Left kidney (tissue), 2 donors: Measurements from ENCODE around the gene FAM229A. TPM values are rescaled to one million over a fixed set of nuclear protein-coding genes. Genes with fewer than 3 reads are reported as not detected.

Source experiments
- DNase-seq: peaks from one replicate; pipeline ENCODE4 v3.0.0-alpha.2; 2013
- polyA plus RNA-seq: library from polyadenylated mRNA; unstranded; fragments of 120-200 nt; gene quantifications from one replicate; pipeline ENCODE4 v1.2.1, GENCODE V29; 2013; ENCODE audit not compliant: insufficient read length

FAM229A gene
- polyA plus RNA-seq, 1 donor = 7.8 TPM

DNA sequence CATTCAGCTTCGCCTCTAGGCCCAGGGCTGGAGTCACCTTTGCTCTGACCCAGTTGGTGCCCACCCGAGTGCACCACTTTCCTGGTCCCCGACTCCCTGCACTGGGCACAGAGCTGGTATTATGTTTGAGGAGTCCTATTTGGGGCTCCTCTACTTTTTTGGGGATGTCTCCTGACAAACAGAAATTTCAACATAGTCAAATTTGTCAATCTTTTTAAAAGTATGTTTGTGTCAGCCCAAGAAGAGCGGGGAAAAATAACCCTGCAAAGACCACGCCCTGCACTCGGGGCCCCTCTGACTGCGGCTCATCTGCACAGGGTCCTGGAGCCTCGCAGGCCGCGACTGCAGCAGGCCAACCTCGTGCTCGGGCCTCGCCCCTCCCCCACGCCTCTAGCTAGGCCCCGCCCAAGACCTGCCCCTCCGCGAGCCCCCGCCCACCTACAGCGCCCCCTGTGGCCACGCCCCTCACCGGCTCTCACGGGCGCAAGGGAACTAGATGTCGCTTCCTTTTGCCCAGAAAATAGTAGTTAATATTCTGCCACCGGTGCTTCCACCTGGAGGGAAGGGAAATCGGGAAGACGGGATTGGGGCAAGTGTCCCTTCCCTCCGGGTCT is 11.4 kb downstream of the FAM229A start:
- no peak for DNase-seq

DNA sequence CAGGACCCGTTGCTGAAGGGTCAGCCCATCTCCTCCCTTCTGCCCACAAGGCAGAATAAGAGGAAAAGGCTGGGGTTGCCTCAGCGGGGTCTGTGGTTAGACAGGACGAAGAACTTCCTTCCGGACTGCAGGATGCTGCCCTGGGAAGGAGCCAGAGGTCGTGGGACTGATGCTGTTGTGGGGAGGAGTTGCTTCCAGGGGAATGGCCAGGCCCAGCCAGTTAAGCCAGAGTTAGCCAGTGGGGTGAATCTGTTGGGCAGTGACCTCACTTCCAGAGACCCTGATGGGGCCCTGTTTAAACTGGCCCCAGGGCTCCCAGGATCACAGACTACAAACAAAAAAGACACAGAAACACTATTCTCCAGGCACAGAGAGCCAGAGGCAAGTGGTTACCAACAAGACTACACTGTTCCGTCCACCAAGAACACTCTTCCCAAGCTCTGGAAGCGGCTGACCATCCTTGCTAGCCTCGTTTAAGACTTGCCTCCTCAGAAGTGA is 13.0 kb downstream of the FAM229A start:
- DNase-seq = no peak

DNA sequence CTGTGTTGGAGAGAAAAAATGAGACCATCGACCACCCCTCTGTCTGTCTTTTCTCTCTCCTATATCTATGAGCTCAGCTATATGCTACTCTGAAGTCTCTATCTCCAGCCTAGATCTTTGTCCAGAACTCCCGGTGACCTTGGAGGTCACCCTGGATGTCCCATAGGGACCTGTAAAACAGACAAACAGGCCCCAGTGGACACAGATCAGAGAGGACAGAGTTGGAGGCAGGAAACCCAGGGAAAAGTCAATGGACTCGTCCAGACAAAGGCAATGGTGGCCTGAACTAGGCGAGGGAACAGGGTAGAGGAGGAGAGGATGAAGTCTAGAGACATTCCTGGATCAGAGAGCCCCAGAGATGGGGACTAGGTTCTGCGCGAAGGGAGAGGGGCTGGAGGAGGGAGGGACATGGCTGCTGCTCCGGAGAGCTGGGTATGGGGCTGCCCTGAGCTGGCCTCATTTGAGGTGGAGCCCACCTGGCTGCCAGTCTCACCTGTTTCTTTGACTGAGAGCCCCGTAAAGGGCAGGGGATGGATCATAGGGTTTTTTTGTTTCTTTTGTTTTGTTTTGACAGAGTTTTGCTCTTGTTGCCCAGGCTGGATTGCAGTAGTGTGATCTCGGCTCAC is 15.6 kb downstream of the FAM229A start:
- DNase-seq = no peak

DNA sequence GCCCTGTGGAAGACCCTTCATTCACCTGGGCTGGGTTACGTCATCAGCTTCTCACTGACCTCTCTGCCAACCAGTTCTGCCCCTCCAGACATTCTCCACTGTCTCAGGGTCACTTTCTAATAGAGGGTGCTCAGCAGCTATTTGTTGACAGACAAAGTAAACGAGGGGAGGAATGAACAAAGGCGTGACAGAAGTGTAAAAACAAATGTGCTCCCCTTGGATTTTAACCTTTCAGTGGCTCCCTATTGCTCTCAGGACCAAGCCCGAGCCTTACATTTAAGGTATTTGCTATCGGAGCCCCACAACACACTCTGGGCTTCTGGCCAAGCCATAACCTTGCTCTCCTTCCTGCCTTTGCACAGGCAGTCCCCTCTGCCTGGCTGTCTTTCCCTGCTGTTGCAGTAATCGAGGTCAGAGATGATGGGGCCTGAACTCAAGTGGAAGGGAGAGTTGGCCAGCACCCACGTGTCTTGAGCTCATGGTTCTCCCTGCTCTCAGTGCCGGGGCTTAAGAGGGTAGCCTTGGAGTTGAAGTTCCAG is 16.9 kb downstream of the FAM229A start:
- no peak for DNase-seq

DNA sequence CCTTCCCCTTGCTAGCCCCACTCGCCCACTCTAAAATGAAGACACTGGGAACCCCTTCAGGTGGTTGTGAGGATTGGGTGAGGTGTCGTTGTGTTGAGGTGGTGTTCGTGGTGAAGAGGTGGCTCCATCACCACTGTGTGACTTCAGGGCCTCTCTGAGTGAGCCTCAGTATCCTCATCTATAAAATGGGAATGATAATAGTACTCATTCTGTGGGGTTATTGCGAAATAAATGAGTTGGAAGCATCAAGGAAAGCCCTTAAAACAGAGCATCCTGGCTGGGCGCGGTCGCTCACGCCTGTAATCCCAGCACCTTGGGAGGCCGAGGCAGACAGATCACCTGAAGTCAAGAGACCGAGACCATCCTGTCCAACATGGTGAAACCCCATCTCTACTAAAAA is 19.6 kb downstream of the FAM229A start:
- DNase-seq = no peak

DNA sequence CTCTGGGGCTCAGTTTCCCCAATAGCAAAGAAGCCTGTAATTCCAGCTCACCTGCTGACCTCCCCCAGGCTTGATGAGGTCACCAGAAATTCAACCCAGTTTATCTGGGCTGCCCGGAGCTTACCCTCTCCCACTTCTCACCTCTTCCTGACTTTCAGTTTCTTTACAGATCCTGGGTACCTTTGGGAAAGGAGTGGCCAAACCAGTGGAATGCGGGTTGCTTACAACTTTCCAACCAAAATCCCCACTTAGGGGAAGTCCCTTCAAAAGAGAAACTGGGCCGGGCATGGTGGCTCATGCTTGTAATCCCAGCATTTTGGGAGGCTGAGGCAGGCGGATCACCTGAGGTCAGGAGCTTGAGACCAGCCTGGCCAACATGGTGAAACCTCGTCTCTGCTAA is 20.3 kb downstream of the FAM229A start:
- DNase-seq = no peak

DNA sequence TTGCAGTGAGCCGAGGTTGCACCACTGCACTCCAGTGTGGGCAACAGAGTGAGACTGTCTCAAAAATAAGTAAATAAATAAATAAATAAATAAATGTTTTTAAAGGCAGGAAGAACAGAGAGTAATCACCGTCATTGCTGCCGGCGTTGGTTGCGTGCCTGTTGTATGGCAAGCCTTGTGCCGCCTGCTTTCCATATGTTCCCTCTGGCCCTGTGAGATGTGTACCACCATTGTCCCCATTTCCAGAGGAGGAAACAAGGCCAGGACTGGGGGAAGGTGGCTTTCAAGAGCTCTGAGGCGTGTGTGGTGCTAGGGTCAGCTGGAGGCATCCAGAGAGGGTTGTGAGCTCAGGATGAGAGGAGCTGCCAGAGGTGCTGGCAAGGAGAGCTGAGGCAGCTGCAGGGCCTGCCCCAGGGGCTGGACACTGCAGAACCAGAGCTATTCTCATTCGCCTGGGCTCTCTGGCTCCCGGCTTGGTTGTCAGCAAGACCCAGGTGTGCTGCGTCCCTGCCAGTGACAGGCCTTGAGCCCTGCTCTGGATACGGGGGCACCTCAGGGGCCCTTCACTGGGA is 21.0 kb downstream of the FAM229A start:
- no peak for DNase-seq

DNA sequence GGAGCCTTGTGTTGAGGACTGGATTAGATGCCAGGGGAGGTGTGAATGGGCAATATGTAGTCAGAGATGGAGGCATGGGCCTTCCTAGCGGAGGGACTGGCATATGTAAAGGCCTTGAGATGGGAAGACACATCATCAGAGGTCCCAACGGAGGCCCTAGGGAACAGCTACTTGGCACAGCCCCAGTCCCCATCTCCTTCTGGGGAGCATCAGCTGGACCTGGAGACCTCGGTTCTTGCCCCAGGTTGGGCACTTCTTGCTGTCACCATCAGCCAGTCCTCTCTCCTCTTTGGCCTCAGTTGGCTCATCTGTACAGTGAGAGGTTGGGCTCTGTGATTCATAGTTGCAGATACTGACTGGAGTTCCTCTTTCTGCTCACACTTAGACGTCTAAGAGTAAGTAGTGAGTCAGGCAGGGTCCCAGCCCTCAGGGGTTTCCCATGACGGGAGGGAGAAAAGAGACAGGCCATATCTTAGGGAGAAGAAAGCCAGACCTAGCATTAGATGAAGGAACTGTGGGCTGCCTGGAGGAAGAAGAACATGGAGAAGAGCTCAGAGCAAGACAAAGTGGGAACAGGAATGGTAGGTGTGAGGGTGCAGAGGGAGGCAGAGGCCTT is 22.8 kb downstream of the FAM229A start:
- no peak for DNase-seq

DNA sequence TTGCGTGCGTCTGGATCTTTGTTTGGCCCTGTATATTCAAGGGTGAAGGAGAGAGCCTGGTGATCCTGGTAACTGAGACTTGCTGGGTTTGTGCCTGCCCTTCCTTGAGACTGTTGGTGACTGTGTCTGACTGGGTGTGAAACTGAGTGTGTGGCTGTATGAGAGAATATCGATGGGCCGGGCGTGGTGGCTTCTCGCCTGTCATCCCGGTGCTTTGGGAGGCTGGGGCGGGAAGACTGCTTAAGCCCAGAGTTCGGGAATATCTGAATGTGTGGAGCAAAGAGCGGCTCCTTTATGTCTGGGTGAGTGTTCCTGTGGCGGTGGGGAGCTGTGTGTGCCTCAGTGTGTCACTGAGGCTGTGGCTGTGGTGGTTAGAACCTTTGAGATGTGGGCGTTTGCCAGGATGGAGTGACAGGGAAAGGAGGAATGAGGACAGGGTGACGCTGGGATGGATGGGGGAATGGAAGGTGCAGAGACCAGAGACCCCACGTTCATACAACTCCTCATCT is 23.6 kb downstream of the FAM229A start:
- no peak for DNase-seq

DNA sequence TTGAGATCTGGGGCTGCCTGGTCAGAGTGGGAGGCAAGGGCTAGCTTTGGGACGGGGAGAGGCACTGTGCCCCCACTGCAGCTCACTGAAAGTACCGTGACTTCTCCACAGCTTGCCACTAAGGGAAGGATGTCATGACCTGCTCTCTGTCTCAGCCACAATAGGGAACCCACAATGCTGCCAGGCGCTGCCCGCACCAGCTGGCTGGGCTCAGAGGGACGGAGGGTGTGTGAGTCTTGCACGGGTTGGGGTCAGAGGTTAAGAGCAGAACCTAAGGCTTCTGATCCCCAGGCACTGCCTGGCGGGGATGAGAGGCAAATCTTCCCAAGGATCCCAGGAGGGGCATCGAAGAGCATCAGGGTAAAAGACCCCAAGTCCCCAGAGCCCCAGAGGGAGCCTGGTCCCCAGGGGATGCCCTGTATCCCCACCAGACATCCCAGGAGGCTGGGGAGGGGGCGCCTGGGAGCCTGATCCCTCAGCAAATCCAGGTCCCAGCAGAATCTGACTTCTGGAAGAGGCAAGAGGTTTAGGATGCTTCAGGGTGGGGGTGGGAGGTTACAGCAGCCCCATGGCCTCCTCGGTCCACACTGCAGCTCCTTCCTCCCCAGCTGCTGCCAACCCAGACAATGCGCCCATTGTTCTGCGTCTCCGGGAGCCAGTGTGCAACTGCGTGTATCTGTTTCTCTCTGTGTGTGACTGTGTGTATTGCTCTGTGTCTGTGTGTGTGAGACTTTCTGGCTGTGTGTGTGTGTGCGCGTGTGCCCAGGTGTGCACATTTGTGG is 24.2 kb downstream of the FAM229A start:
- DNase-seq = no peak

DNA sequence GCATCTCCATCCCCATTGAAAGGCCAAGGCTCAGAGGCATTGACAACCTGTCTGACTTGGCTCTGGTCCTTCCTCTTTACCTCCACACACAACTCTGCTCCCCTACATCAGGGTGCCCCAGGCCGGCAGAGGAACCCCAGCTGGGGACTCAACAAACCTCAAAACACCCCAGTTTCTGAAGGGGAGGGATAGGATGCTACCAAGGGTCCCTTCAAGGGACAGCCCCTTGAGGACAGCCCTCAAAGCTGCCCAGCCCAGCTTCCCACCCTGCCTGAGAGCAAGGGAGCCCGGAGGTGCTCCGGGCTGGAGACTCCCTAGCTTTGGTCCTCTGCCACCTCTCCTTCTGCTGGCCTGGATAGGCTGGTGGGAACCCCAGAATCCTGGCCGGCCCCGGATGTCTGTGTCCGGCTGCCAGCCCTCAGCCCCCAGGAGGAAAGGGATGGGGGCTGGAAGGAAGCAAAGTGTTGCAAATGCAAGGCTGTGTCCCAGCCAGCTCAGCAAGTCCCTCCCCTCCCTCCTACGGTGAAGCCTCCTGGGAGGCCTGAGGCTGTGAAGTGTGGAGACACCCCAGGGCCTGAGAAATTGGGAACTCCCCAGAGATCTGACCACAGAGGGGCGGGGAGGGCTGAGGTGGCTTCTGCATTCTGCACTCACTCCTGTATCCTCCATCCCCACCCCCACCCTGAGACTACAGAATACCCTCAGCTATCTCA is 25.2 kb downstream of the FAM229A start:
- DNase-seq = no peak

DNA sequence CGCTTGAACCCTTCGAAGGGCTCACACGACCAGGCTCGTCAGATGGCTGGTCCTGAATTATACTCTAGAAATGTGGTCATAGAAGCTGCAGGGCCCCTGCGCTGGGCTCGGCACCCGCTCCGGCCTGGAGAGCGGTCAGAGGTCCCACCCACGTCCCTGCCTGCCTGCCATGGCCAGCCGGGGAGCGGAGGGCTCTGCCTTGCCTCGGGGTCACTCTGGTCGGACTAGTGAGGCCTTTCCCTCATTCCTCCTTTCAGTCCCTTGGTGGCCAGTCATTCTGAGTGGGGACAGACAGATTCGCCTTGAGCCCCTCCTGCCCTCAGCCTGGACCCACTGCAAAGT is 25.7 kb downstream of the FAM229A start:
- DNase-seq = no peak

DNA sequence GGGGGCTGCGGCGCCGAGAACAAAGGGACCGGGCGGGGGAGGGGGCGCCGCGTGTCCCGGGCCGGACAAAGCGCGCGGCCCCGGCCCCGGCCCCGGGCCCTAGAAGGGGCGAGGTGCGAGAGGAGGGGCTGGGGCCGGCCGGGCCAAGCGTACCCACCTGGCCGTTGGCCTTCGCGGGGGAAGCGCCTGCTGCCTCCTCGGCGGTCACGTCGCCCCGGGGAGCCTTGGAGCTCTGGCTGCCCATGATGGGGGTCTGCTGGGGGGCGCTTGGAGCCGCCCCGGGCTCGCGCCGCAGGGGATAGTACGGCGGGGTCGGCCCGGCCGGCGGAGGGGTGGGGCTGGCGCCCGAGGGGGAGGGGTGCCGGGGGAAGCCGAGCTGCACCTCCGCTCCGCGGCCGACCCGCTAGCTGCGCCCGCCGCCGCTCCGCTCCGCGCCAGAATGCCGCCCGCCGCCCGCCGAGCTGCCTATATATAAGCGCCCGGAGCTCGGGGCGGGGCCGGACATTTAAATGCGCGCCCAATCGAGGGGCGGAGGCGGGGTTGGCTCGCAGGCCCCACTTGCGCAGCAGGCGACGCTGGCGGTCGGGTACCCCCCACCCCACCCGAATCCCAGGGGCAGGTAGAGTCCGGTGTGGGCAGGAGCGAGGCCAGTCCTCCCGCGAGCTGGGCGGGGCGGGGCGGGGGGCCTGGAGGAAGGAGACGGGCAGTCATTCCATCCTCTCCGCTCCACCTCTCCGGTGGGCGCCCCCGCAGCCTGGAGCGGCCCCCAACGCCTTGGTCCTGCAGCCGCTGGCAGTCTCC is 26.3 kb downstream of the FAM229A start, which contains the start of gene MARCKSL1:
TSS of gene MARCKSL1 (minus strand) at position 444 of the 801 bp plus-strand sequence. CDS start at position 244, 200 bp downstream.
- peak; percentile 87 for DNase-seq

DNA sequence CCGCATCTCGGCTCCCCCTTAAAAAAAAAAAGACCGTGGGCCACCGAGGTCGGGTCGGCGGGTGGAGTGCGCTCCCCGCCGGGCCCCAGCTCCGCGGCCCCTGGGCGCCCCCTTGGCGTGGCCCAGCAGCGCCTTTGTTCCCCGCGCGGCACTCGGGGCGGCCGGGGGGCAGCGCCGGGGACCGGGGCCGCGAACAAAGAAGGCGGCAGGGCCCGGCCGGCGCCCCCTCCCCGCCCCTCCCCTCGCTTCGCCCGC is 26.8 kb downstream of the FAM229A start:
- no peak for DNase-seq

DNA sequence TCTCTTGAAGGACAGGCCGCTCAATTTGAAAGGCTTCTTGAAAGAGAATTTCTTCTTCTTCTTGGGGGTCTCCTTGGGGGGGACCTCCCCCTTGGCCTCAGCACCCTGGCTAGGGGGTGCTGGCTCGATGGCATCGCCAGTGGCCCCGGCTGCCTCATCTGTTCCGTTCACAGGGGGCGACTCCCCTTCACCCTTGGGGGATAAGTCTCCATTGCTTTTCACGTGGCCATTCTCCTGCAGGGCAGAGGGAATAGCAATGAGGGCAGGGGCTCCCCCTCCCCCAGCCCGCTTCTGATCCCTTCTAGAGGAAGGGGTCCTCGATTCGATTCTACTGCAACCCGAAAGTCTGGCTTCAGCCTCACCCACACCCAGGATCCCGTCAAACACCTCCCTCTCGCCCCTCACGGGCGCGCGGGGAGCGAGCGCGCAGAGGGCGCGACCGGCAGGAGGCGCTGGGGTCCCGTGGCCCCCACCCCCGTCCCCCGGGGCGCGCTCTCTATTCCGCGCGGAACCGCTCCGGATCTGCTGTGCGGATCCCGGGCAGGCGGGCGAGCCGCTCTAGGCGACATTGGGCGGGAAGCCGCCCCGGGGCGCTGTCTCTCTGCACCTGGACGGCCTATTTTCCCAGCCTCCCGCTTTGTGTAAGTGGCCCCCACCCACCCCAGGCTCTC is 27.3 kb downstream of the FAM229A start:
- DNase-seq = no peak

DNA sequence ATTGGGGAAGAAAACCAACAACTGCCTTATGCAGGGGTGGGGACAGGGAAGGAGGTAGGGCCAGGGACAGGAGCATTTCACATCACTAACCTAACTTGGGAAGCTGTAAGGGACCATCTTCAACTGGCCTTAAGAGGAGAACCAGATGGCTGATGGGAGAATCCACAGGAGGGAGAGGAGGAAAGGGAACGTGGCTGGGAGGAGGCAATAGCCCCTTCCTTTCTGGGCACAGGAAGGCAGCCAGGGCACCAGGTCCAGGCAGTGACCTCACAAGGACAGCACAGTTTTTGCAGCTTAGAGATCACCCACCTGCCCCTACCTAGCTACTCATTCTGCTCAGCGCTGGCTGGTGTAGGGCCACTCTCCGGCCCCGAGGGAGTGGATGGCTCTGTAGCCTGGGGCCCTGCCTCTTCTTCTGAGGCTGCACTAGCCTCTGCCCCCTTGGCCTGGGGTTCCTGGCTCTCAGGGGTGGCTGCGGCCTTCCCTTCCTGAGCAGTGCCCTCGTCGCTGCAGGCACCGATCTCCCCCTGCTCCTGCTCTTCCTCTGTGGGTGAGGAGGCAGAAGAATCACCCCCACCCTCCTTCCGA is 27.9 kb downstream of the FAM229A start:
- no peak for DNase-seq

DNA sequence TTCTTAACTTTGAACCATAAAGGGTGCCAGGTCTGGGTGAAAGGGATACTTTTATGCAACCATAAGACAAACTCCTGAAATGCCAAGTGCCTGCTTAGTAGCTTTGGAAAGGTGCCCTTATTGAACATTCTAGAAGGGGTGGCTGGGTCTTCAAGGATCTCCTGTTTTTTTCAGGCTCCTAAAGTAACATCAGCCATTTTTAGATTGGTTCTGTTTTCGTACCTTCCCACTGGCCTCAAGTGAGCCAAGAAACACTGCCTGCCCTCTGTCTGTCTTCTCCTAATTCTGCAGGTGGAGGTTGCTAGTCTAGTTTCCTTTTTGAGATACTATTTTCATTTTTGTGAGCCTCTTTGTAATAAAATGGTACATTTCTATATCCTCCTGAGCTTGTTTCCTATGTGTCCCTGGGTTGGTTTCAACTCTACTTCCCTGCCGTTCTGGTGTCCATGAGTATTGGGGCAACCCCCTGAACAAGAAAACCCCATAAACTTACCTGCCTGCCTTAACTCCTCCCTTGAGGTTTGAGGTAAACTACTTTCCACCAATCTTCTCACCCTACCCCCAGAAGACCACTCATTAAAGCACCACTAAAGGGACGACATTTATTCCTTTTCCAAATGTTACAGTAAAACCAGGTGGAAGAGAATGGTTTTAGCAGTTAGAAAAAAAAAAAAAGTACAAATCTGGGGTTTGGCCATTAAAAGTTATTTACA is 28.9 kb downstream of the FAM229A start:
- DNase-seq = no peak

DNA sequence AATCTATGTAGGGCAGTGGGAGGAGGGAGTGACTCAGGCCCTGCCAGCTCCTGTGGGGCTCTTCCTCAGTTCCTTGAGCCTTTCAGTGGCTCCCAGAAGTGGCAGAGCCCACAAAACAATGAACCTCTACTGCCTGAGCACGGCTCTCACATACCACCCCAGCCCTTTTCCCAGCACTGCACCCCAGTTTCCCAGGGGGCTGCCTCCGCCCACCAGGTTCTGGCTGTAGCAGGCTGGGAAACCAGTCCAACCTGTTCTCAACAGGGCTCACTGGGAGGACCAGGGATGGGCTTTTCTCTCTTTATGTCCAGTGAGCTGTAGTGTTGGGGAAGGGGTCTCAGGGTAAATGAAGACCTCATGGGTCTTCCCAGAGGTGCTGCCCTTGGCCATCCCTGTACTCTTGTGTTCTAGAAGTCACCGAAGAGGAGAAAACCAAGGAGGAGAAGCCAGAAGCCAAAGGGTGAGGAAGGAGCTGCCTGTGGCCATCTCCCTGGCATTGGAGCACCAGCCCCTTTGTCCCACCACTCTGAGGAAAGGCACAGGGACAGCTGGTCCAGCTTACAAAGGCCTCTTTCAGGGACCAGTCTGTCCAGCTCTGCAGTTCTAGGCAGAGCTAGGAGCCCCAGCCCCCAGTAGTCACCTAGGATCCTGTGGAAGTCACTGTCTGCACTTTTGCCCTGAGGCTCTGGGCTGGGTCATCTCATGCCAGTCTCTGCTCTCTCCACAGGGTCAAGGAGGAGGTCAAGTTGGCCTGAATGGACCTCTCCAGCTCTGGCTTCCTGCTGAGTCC is 29.8 kb downstream of the FAM229A start:
- no peak for DNase-seq
